ENCODE measurements around the gene XYLT1.

Gene XYLT1

GRCh38 chr16:17359788-17360390 lies 110.9 kb downstream of the XYLT1 start:
- DNase-seq (ENCODE audit: low read depth, low spot score), result no peak

GRCh38 chr16:17358846-17359245 lies 111.9 kb downstream of the XYLT1 start:
- DNase-seq (ENCODE audit: low read depth, low spot score), result no peak

DNA sequence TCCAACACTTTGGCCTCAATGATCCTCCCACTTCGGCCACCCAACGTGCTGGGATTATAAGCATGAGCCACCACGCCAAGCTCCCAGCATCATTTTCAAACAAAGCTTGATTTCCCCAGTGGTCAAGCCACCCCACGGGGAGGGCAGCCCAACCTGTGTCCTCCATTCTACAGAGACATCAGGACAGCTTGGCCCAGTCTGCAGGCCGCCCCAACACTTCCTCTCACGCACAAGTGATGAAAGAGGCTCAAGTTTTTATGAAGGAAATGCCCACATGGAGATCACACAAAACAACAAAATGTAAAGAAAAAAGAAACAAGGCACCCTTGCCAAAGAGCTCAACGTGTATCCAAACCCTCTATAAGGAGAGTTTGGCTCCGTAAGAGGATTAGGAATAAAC lies 112.4 kb downstream of the XYLT1 start:
- no peak for DNase-seq (ENCODE audit: low read depth, low spot score)

DNA sequence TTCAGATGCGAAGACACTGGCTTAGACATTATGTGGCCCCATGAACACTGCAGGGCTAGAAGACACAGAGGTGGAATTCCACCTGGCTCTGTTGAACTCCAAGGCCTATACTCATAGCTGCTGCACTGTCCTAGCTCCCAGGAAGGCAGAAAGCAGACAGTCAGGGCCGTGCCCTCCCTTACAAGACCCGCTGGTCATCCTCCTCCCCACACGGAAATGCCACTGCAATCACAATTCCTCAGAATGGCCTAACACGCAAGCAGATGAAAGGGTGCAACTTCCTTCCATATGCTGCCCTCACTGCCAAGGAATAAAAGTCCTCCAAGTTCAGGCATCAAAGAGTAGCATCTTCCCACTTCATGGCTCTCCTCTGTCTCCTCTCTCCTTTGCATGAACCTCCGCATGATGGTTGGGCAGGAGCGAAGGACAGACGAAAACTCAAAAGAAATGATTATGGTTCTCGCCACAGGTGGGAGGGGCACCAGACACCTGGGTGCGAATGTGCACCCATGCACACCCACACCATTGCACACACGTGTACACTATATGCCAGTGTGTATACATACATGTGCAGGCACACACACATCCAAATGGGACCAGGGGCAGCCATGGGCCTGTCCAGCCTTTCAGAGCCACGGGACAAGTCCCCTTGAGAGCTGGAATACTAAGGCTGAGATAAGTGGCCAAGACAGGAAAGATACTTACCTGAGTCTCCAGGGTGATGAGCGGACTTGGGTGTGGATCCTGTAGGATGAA lies 113.3 kb downstream of the XYLT1 start:
- no peak for DNase-seq (ENCODE audit: low read depth, low spot score)

GRCh38 chr16:17356243-17356933 lies 114.4 kb downstream of the XYLT1 start:
- DNase-seq (ENCODE audit: low read depth, low spot score), result no peak

DNA sequence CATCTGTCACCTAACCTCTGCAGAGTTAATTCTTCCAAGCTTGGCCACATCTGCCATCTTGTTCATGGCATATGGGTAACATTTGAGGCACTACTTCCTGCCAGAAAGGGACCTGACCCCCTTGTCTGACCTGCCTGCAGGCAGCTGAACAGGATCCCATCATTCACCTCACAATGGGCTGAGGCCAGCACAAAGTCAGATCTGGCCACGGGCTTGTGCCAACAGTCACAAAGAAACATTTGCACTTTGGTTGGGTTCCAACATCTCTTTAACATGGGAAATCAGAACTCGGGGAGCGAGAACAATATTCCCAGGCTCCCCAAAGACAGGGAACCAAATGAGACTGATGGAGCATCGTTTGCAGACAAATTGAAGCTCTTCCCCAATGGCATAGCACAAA lies 116.1 kb downstream of the XYLT1 start:
- no peak for DNase-seq (ENCODE audit: low read depth, low spot score)

- DNase-seq (ENCODE audit: low read depth, low spot score), result no peak
Measured at GRCh38 chr16:17354141-17354601, 116.6 kb downstream of the XYLT1 start.

GRCh38 chr16:17353561-17353960 lies 117.2 kb downstream of the XYLT1 start:
- DNase-seq (ENCODE audit: low read depth, low spot score), result no peak

DNA sequence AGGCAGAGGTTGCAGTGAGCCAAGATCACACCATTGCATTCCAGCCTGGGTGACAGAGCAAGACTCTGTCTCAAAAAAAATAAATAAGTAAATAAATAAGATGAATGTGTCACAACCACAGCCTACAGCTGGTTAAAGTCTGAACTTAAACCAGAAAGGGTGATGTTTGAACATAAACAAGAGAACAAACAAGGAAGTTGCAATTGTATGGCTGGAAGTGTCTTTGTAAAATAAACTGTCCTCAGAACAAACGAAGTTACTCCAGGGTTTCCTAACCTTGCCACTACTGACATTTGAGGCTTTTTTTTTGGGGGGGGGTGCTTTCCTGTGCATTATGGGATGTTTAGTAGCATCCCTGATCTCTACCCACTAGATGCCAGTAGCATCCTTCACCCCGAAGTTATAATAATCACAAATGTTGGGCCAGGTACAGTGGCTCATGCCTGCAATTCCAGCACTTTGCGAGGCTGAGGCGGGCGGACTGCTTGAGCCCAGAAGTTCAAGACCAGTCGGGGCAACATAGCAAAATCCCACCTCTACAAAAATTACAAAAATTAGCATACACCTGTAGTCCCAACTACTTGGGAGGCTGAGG lies 119.2 kb downstream of the XYLT1 start:
- DNase-seq (ENCODE audit: low read depth, low spot score), result no peak

DNA sequence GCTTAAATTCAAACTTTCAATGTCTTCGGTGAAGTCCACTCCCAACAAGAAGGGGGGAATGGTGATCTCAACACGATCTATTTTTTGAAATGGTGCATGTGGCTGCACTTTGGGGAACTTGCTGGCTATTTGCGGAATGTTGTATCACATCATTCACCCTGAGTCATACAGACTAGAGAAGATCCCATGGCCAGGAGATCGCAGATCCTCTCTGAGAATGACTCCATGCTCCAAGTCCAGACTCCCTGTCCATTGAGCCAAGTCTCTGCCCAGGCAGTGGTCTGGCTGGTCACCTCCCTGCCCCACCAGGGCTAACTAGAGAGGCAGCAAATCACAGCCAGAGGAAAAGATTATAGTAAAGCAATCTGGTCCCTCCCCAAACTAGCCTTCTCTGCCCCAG lies 120.6 kb downstream of the XYLT1 start:
- no peak for DNase-seq (ENCODE audit: low read depth, low spot score)

DNA sequence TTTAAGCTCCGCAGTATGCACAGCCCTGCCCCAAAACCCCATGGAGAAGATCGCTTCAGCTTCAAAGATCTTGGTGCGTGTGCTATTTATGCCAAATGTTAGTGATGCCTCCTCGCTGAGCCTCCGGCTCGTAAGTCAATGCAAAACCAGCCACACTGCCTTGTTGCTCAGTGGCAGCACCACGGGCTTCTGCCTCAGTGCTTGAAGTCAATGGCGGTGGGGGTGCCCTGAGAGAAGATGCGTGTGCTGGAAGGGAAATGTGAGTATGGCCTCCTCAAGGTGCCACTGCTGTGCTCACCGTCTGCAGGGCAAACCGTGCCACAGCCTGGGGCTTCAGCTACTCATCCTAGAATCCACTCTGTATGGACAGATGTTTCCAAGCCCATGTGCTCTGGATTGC lies 121.9 kb downstream of the XYLT1 start:
- DNase-seq (ENCODE audit: low read depth, low spot score), result no peak

- DNase-seq (ENCODE audit: low read depth, low spot score), result no peak
Measured at GRCh38 chr16:17348042-17348783, 122.5 kb downstream of the XYLT1 start.

- DNase-seq (ENCODE audit: low read depth, low spot score), result no peak
Measured at GRCh38 chr16:17347624-17348023, 123.1 kb downstream of the XYLT1 start.

DNA sequence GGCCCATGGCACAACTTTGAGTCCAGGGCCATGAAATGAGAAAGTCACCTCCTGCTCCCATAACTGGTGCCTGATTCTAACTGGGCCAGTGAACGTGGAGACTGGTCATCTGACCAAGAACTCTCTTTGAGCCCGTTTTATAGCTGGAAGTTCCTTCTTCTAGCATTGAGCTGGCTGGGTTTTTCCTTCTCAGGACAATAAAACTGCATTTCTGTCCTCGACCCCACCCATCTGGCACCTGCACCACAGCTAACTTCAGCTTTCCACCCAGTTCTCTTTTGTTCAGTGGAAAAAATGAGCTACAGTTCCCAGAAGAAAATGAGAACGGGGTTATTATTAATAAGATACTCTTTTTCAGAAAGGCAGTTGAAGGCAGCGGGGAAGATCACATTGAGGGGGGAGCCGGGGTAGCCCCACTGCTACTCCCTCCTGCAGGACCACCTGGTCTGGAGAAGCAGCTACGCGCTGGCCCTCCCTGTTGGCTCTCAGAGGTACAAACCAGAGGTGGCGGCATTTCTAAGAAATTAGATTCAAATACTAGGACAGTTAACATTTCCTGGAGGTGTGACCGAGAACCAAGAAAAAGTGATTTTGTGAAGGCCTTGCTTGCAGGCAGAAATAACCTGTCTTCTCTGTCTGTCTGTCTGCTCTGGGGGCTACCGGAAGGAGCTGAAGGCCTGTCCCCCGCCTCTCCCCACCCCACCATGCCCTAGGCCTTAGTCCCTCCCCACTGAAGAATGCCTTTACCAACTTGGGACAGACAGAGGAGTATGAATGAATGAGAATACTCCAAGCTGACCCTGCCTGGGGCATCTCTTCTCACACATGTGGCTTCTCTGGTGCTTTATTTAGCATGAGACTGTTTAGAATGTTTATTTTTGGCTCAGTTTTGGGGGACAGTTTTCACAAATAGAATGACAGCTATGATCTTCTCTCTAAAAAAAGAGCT lies 123.9 kb downstream of the XYLT1 start:
- no peak for DNase-seq (ENCODE audit: low read depth, low spot score)

- no peak for DNase-seq (ENCODE audit: low read depth, low spot score)
Measured at GRCh38 chr16:17345043-17345442, 125.7 kb downstream of the XYLT1 start.

- DNase-seq (ENCODE audit: low read depth, low spot score), result no peak
Measured at GRCh38 chr16:17343728-17344127, 127.0 kb downstream of the XYLT1 start.

GRCh38 chr16:17343028-17343427 lies 127.7 kb downstream of the XYLT1 start:
- no peak for DNase-seq (ENCODE audit: low read depth, low spot score)

DNA sequence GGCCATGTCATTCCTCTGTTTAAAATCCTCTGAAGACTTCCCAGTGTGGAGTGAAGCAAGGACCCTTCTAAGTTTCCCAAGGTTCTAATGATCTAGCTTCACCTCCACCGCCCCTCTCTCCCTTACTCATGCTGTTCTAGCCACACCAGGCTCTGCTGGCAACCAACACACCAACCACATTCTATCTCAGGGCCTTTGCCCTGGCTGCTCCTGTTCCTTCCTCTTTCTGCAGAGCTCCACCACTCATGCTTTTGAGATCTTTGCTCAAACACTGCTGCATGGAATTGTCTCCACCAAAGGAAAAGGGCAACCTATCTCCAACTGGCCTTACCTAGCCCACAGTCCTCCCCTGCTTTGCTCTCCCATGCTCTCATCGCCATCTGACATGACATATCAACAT lies 128.7 kb downstream of the XYLT1 start:
- no peak for DNase-seq (ENCODE audit: low read depth, low spot score)

GRCh38 chr16:17340804-17341203 lies 130.0 kb downstream of the XYLT1 start:
- DNase-seq (ENCODE audit: low read depth, low spot score), result no peak

- no peak for DNase-seq (ENCODE audit: low read depth, low spot score)
Measured at GRCh38 chr16:17339764-17340541, 130.8 kb downstream of the XYLT1 start.
